Thyroid gland (tissue), 4 donors: Measurements from ENCODE around the gene CCDC88B. TPM values are rescaled to one million over a fixed set of nuclear protein-coding genes. Genes with fewer than 3 reads are reported as not detected.

ENCODE experiments used
- DNase-seq, 2 donors: peaks; one replicate each; pipeline ENCODE4 v3.0.0-alpha.2; 2019
- H3K27ac ChIP-seq, 3 donors: fragments of 200-600 bp; sonication (generic); 1 replicate in 2 of 3; 2 replicates in 1 of 3; pipeline ENCODE4 v1.5.1; 2016 to 2019; ENCODE audit warnings: mild to moderate bottlenecking in 1 of 3, moderate library complexity in 1 of 3
- H3K27me3 ChIP-seq: fragments of 200-600 bp; sonication (generic); one replicate; pipeline ENCODE4 v1.5.1; 2019
- H3K36me3 ChIP-seq, 2 donors: fragments of 200-600 bp; sonication (generic); one replicate each; pipeline ENCODE4 v1.5.1; 2016 to 2019
- H3K4me1 ChIP-seq, 2 donors: fragments of 200-600 bp; sonication (generic); one replicate each; pipeline ENCODE4 v1.5.1; 2017 to 2019
- H3K4me3 ChIP-seq, 3 donors: fragments of 200-600 bp; sonication (generic); replicated peaks in 1 of 3; 1 replicate in 2 of 3; 2 replicates in 1 of 3; pipeline ENCODE4 v1.5.1; 2016; ENCODE audit warnings: mild to moderate bottlenecking in 1 of 3
- H3K9me3 ChIP-seq: fragments of 200-600 bp; sonication (generic); one replicate; pipeline ENCODE4 v1.5.1; 2017
- POLR2A ChIP-seq, 2 donors: fragments of 450-650 bp; IDR thresholded peaks; one replicate each; pipeline ENCODE4 v1.6.1; 2017; ENCODE audit warnings: antibody characterized with exemption in 2 of 2, mild to moderate bottlenecking in 2 of 2, moderate library complexity in 1 of 2
- WGBS, 2 donors: methylation state at CpG; one replicate each; pipeline ENCODE4 v1.1.5; 2017; 5-methylcytosine and 5-hydroxymethylcytosine counted together
- intact Hi-C: fragments of 100-400 bp; cut with DNase I; formaldehyde crosslinking; loops from one replicate; pipeline ENCODE4 v1.15.1; 2023
- total RNA-seq, 4 donors: library from RNA; depleted of rRNA; stranded (reverse); fragments of >200 nt; gene quantifications; one replicate each; pipeline ENCODE4 v1.2.3, GENCODE V29; 2016
- TF ChIP-seq, protein P1 (sequence below), 6 experiments: fragments of 200-600 bp in 3 of 6; fragments of 450-650 bp in 3 of 6; sonication (generic) in 3 of 6; IDR thresholded peaks; one replicate each; pipeline ENCODE4 v1.5.1; 2016 to 2019; ENCODE audit warnings: antibody characterized with exemption in 6 of 6, mild to moderate bottlenecking in 2 of 6, inconsistent platforms in 1 of 6, moderate library complexity in 1 of 6

Gene CCDC88B
- total RNA-seq, 4 donors from 2014 or later: 2.8 to 7.0 (median 3.6) TPM

DNA sequence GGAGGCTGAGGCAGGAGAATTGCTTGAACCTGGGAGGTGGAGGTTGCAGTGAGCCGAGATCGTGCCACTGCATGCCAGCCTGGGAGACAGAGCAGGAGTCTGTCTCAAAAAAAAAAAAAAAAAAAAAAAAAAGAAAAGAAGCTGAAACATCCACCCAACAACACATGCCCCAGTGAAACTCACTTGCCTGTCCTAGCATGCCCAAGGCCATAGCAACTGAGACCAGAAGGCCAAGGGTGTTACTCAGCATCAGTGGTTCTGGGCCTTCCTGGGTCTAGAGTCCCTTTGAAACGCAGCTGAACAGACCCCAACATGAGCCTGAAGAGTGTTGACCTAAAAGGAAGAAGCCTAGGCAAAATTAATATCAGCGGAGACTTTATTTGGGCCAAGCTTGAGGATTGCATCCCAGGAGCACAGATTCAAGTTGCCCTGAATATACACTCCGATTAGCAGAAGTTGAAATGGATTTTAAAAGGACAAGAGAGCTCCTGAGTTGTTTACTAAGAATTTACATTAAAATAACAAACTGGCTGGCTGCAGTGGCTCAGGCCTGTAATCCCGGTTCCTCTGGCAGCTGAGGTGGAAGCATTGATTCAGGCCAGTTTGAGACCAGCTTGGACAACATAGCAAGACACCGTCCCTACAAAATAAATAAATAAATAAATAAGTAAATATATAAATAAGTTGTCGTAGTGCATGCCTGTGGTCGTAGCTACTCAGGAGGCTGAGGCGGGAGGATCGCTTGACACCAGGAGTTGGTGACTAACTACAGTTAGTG is 15.1 kb upstream of the CCDC88B start:
- Histone ChIP-seq H3K9me3 (no peaks in the 10 kb centered on the region), H3K4me1 (peaks cover 6 to 32% of the 10 kb centered on the region in 2 donors), H3K27ac (peak overlapping the region; percentile 12 to 26 (median 15)), H3K36me3 (no peaks in the 10 kb centered on the region), H3K4me3 (no peak overlapping the region), H3K27me3 (no peaks in the 10 kb centered on the region)
- TF ChIP-seq, protein P1, sequence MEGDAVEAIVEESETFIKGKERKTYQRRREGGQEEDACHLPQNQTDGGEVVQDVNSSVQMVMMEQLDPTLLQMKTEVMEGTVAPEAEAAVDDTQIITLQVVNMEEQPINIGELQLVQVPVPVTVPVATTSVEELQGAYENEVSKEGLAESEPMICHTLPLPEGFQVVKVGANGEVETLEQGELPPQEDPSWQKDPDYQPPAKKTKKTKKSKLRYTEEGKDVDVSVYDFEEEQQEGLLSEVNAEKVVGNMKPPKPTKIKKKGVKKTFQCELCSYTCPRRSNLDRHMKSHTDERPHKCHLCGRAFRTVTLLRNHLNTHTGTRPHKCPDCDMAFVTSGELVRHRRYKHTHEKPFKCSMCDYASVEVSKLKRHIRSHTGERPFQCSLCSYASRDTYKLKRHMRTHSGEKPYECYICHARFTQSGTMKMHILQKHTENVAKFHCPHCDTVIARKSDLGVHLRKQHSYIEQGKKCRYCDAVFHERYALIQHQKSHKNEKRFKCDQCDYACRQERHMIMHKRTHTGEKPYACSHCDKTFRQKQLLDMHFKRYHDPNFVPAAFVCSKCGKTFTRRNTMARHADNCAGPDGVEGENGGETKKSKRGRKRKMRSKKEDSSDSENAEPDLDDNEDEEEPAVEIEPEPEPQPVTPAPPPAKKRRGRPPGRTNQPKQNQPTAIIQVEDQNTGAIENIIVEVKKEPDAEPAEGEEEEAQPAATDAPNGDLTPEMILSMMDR (IDR thresholded peaks at IDR 0.05): no peak
- no peak for TF ChIP-seq POLR2A (IDR thresholded peaks at IDR 0.05)
- peak in 1 of 2 donors; percentile 37 for DNase-seq
- WGBS, 2 donors: 83 to 84% methylated on average over 11 of the region's 11 CpGs
- intact Hi-C loops: no loop called here

DNA sequence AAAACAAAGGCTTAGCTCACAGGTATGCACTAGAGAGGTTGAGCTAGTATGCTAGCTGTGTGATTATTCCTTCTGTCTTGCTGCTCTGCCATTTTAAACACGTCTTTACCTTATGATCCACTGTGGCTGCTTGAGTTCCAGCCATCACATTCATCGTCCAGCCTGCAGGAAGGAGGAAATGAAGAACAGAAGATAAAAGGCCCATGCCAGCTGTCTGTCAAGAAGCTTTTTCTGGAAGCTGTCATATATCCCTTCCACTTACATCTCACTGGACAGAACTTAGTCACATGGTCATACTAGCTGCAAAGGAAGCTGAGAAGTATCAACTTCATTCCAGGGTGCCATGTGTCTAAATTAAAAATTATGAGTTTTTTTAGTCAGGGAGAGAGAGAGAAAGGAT is 12.6 kb upstream of the CCDC88B start:
- Histone ChIP-seq H3K27me3 (no peaks in the 10 kb centered on the region), H3K4me1 (peaks cover 11 to 27% of the 10 kb centered on the region in 2 donors), H3K27ac (no peak overlapping the region), H3K36me3 (no peaks in the 10 kb centered on the region), H3K9me3 (no peaks in the 10 kb centered on the region), H3K4me3 (no peak overlapping the region)
- DNase-seq: no peak
- 92 to 93% methylated on average over 2 of the region's 2 CpGs for WGBS, 2 donors
- intact Hi-C loops: no loop called here
- no peak for TF ChIP-seq POLR2A (IDR thresholded peaks at IDR 0.05)
- TF ChIP-seq, protein P1 (IDR thresholded peaks at IDR 0.05): no peak

DNA sequence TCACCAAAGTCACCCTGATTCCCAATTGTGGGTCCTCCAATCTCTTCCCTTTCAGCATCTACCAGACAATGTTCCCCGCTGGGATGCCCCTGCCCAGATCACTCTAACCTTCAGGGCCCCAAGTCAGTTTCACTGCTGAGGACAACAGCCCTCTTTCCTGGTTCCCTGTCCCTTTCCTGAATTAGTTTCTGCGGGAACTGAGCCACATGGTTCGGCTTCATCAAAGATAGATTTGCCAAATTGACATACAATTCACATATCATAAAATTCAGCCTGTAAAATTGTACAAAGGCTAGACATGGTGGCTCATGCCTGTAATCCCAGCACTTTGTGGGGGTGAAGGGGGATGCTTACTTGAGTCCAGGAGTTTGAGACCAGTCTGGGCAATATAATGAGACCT is 12.0 kb upstream of the CCDC88B start:
- intact Hi-C loops: no loop called here
- 90% methylated on average over 3 of the region's 3 CpGs for WGBS, 2 donors
- TF ChIP-seq, protein P1 (IDR thresholded peaks at IDR 0.05): no peak
- TF ChIP-seq POLR2A (IDR thresholded peaks at IDR 0.05): no peak
- H3K36me3 ChIP-seq: no peaks in the 10 kb centered on the region
- H3K27ac ChIP-seq: no peak overlapping the region
- H3K4me1 ChIP-seq: peaks cover 13 to 24% of the 10 kb centered on the region in 2 donors
- no peaks in the 10 kb centered on the region for H3K9me3 ChIP-seq
- DNase-seq: no peak
- no peak overlapping the region for H3K4me3 ChIP-seq
- no peaks in the 10 kb centered on the region for H3K27me3 ChIP-seq

DNA sequence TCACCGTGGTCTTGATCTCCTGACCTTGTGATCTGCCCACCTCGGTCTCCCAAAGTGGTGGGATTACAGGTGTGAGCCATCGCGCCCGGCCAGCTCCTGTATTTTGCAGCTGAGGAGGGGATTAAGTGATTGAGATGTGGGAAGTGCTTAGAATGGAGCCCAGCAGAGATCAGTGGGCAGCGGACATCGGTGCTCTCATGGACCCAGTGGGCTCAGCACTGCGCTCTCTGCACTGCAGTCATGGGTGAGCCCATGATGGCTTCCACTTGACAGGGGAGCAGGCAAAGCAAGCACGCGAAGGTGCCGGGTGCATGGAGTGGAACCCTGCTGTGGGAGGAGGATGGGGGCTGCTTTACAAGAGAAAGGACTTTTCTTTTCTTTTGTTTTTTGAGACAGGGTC is 9.1 kb upstream of the CCDC88B start:
- no peaks in the 10 kb centered on the region for H3K36me3 ChIP-seq
- TF ChIP-seq, protein P1 (IDR thresholded peaks at IDR 0.05): no peak
- no peak for TF ChIP-seq POLR2A (IDR thresholded peaks at IDR 0.05)
- peak overlapping the region in 2 of 3 donors; percentile 83 to 89 for H3K27ac ChIP-seq
- DNase-seq: no peak
- no peaks in the 10 kb centered on the region for H3K9me3 ChIP-seq
- peaks cover 17 to 24% of the 10 kb centered on the region in 2 donors for H3K4me1 ChIP-seq
- 77 to 87% methylated on average over 8 to 11 of the region's 11 CpGs for WGBS, 2 donors
- no peak overlapping the region for H3K4me3 ChIP-seq
- H3K27me3 ChIP-seq: no peaks in the 10 kb centered on the region
- intact Hi-C loops: no loop called here
